Measurements from ENCODE around the gene PPCDC. TPM values are rescaled to one million over a fixed set of nuclear protein-coding genes. Genes with fewer than 3 reads are reported as not detected.
A peak's percentile ranks its signal among the peaks of the same experiment; 100 is the strongest.

PPCDC gene
- total and polyA plus RNA-seq, 4 experiments from 2014 or later: 8.5 to 15.2 (median 13.3) TPM

GRCh38 chr15:75064846-75065245 is 41.5 kb downstream of the PPCDC start:
- H3K4me1 Mint-ChIP-seq: peaks cover 14 to 54% (median 38%) of the 10 kb centered on the region in 4 donors
- H3K27ac Mint-ChIP-seq: peak overlapping the region in 4 of 7 donors; percentile 1 to 56 (median 53)

GRCh38 chr15:75065467-75065850 is 42.1 kb downstream of the PPCDC start:
- ChIA-PET POLR2A (ENCODE audit: partially characterized antibody) (interaction anchor here (0.6 kb wide), 1 partner anchor 144 kb away, joined by 4 read pairs; no protein-coding TSS in a partner anchor), CTCF (ENCODE audit: partially characterized antibody) (no interaction called here)
- Histone ChIP-seq H3K27me3 (ENCODE audit: insufficient read depth, low read length) (no peaks in the 10 kb centered on the region), H3K9me3 (ENCODE audit: control insufficient read depth in 1 of 2, low read length in 2 of 2) (no peaks in the 10 kb centered on the region), H3K27ac (ENCODE audit: low read depth, low read length) (no peak overlapping the region), H3K36me3 (ENCODE audit: insufficient read depth, low read length) (no peaks in the 10 kb centered on the region), H3K4me1 (ENCODE audit: insufficient read depth, low read length) (peaks cover 46% of the 10 kb centered on the region), H3K4me3 (ENCODE audit: low read length in 2 of 2) (no peak overlapping the region)
- Mint-ChIP-seq H3K4me3 (peak overlapping the region in 4 of 8 donors; percentile 7 to 61 (median 22)), H3K36me3 (peaks cover 0 to 5% of the 10 kb centered on the region in 2 donors), H3K9me3 (peaks cover 0 to 9% (median 0%) of the 10 kb centered on the region in 8 donors), H3K4me1 (peaks cover 14 to 55% (median 40%) of the 10 kb centered on the region in 4 donors), H3K27me3 (no peaks in the 10 kb centered on the region), H3K27ac (peak overlapping the region; percentile 3 to 62 (median 52))
- intact Hi-C loops (cut with micrococcal nuclease): no loop called here
- no peak for DNase-seq

More at GRCh38 chr15:75064846-75065245, 41.5 kb downstream of the PPCDC start:
- H3K27me3 ChIP-seq (ENCODE audit: insufficient read depth, low read length): no peaks in the 10 kb centered on the region
- H3K9me3 ChIP-seq (ENCODE audit: control insufficient read depth in 1 of 2, low read length in 2 of 2): no peaks in the 10 kb centered on the region
- ChIA-PET POLR2A (ENCODE audit: partially characterized antibody) (no interaction called here), CTCF (ENCODE audit: partially characterized antibody) (no interaction called here)
- intact Hi-C loops (cut with micrococcal nuclease): no loop called here
- no peaks in the 10 kb centered on the region for H3K36me3 ChIP-seq (ENCODE audit: insufficient read depth, low read length)
- Mint-ChIP-seq H3K36me3 (peaks cover 0 to 5% of the 10 kb centered on the region in 2 donors), H3K9me3 (peaks cover 0 to 9% (median 0%) of the 10 kb centered on the region in 8 donors), H3K27me3 (no peaks in the 10 kb centered on the region), H3K4me3 (no peak overlapping the region)
- no peak overlapping the region for H3K27ac ChIP-seq (ENCODE audit: low read depth, low read length)
- no peak overlapping the region for H3K4me3 ChIP-seq (ENCODE audit: low read length in 2 of 2)
- H3K4me1 ChIP-seq (ENCODE audit: insufficient read depth, low read length): peaks cover 46% of the 10 kb centered on the region
- no peak for DNase-seq

GRCh38 chr15:75065851-75066509 is 42.6 kb downstream of the PPCDC start:
- H3K4me1 ChIP-seq (ENCODE audit: insufficient read depth, low read length): peaks cover 46% of the 10 kb centered on the region
- no peak overlapping the region for H3K4me3 ChIP-seq (ENCODE audit: low read length in 2 of 2)
- DNase-seq: no peak
- intact Hi-C loops (cut with micrococcal nuclease): no loop called here
- ChIA-PET POLR2A (ENCODE audit: partially characterized antibody) (interaction anchor here (0.6 kb wide), 1 partner anchor 144 kb away, joined by 4 read pairs; no protein-coding TSS in a partner anchor), CTCF (ENCODE audit: partially characterized antibody) (interaction anchor here (1.3 to 1.7 kb wide), 2 partner anchors 10 to 37 kb away, joined by 4 read pairs; no protein-coding TSS in a partner anchor)
- no peaks in the 10 kb centered on the region for H3K9me3 ChIP-seq (ENCODE audit: control insufficient read depth in 1 of 2, low read length in 2 of 2)
- Mint-ChIP-seq H3K27me3 (no peaks in the 10 kb centered on the region), H3K27ac (peak overlapping the region in 6 of 7 donors; percentile 32 to 75 (median 61)), H3K9me3 (peaks cover 0 to 9% (median 0%) of the 10 kb centered on the region in 8 donors), H3K4me3 (peak overlapping the region in 4 of 8 donors; percentile 7 to 61 (median 42)), H3K36me3 (peaks cover 0 to 5% of the 10 kb centered on the region in 2 donors), H3K4me1 (peaks cover 14 to 56% (median 40%) of the 10 kb centered on the region in 4 donors)
- no peaks in the 10 kb centered on the region for H3K27me3 ChIP-seq (ENCODE audit: insufficient read depth, low read length)
- no peaks in the 10 kb centered on the region for H3K36me3 ChIP-seq (ENCODE audit: insufficient read depth, low read length)
- no peak overlapping the region for H3K27ac ChIP-seq (ENCODE audit: low read depth, low read length)

- ChIA-PET CTCF (ENCODE audit: partially characterized antibody) (interaction anchor here (0.9 to 1.7 kb wide), 5 partner anchors 11 to 134 kb away, joined by 3 to 6 read pairs (median 4); partner anchors contain the start of genes C15orf39 and PPCDC), POLR2A (ENCODE audit: partially characterized antibody) (no interaction called here)
- Histone ChIP-seq H3K36me3 (ENCODE audit: insufficient read depth, low read length) (no peaks in the 10 kb centered on the region), H3K9me3 (ENCODE audit: control insufficient read depth in 1 of 2, low read length in 2 of 2) (no peaks in the 10 kb centered on the region), H3K27ac (ENCODE audit: low read depth, low read length) (no peak overlapping the region), H3K27me3 (ENCODE audit: insufficient read depth, low read length) (no peaks in the 10 kb centered on the region), H3K4me1 (ENCODE audit: insufficient read depth, low read length) (peaks cover 46% of the 10 kb centered on the region), H3K4me3 (ENCODE audit: low read length in 2 of 2) (no peak overlapping the region)
- peaks cover 14 to 57% (median 42%) of the 10 kb centered on the region in 4 donors for H3K4me1 Mint-ChIP-seq
- H3K4me3 Mint-ChIP-seq: peak overlapping the region in 7 of 8 donors; percentile 21 to 78 (median 55)
- H3K27me3 Mint-ChIP-seq: no peaks in the 10 kb centered on the region
- peaks cover 0 to 5% of the 10 kb centered on the region in 2 donors for H3K36me3 Mint-ChIP-seq
- DNase-seq: peak; percentile 20 to 67 (median 29)
- H3K9me3 Mint-ChIP-seq: peaks cover 0 to 9% (median 0%) of the 10 kb centered on the region in 8 donors
- intact Hi-C loops (cut with micrococcal nuclease): no loop called here
- H3K27ac Mint-ChIP-seq: peak overlapping the region; percentile 23 to 89 (median 77)
Observed at GRCh38 chr15:75067123-75067830, 43.9 kb downstream of the PPCDC start.

GRCh38 chr15:75068748-75069147 is 45.4 kb downstream of the PPCDC start:
- Histone ChIP-seq H3K4me3 (ENCODE audit: low read length in 2 of 2) (no peak overlapping the region), H3K27me3 (ENCODE audit: insufficient read depth, low read length) (no peaks in the 10 kb centered on the region), H3K36me3 (ENCODE audit: insufficient read depth, low read length) (no peaks in the 10 kb centered on the region), H3K4me1 (ENCODE audit: insufficient read depth, low read length) (peaks cover 46% of the 10 kb centered on the region), H3K9me3 (ENCODE audit: control insufficient read depth in 1 of 2, low read length in 2 of 2) (no peaks in the 10 kb centered on the region), H3K27ac (ENCODE audit: low read depth, low read length) (no peak overlapping the region)
- H3K4me3 Mint-ChIP-seq: no peak overlapping the region
- H3K27me3 Mint-ChIP-seq: no peaks in the 10 kb centered on the region
- CTCF ChIA-PET (ENCODE audit: partially characterized antibody): interaction anchor here (0.6 kb wide), 1 partner anchor 97 kb away, joined by 3 read pairs; no protein-coding TSS in a partner anchor
- DNase-seq: no peak
- H3K9me3 Mint-ChIP-seq: peaks cover 0 to 9% (median 0%) of the 10 kb centered on the region in 8 donors
- peaks cover 0 to 5% of the 10 kb centered on the region in 2 donors for H3K36me3 Mint-ChIP-seq
- H3K27ac Mint-ChIP-seq: peak overlapping the region in 1 of 7 donors; percentile 66
- peaks cover 14 to 59% (median 42%) of the 10 kb centered on the region in 4 donors for H3K4me1 Mint-ChIP-seq
- intact Hi-C loops (cut with micrococcal nuclease): no loop called here
- POLR2A ChIA-PET (ENCODE audit: partially characterized antibody): no interaction called here

GRCh38 chr15:75069301-75069925 is 46.0 kb downstream of the PPCDC start:
- no peak overlapping the region for H3K4me3 ChIP-seq (ENCODE audit: low read length in 2 of 2)
- CTCF ChIA-PET (ENCODE audit: partially characterized antibody): interaction anchor here (0.6 kb wide), 1 partner anchor 97 kb away, joined by 3 read pairs; no protein-coding TSS in a partner anchor
- Mint-ChIP-seq H3K9me3 (peaks cover 0 to 9% (median 0%) of the 10 kb centered on the region in 8 donors), H3K27me3 (no peaks in the 10 kb centered on the region), H3K4me1 (peaks cover 14 to 56% (median 41%) of the 10 kb centered on the region in 4 donors), H3K36me3 (peaks cover 0 to 5% of the 10 kb centered on the region in 2 donors), H3K27ac (peak overlapping the region in 2 of 7 donors; percentile 8 to 38), H3K4me3 (no peak overlapping the region)
- H3K27me3 ChIP-seq (ENCODE audit: insufficient read depth, low read length): no peaks in the 10 kb centered on the region
- intact Hi-C loops (cut with micrococcal nuclease): no loop called here
- H3K4me1 ChIP-seq (ENCODE audit: insufficient read depth, low read length): peaks cover 46% of the 10 kb centered on the region
- no peaks in the 10 kb centered on the region for H3K9me3 ChIP-seq (ENCODE audit: control insufficient read depth in 1 of 2, low read length in 2 of 2)
- POLR2A ChIA-PET (ENCODE audit: partially characterized antibody): no interaction called here
- no peak overlapping the region for H3K27ac ChIP-seq (ENCODE audit: low read depth, low read length)
- DNase-seq: no peak
- H3K36me3 ChIP-seq (ENCODE audit: insufficient read depth, low read length): no peaks in the 10 kb centered on the region

All from CD4-positive, alpha-beta memory T cell (primary cell).